DND-41 (cell line): ENCODE measurements around the gene CAVIN2.

Experiments used
- CTCF ChIP-seq: IDR thresholded peaks from 2 replicates; pipeline ENCODE4 v1.5.1; 2012; ENCODE audit warnings: borderline replicate concordance, low read length, moderate library complexity, mild to moderate bottlenecking; ENCODE audit not compliant: poor library complexity, severe bottlenecking; ENCODE audit errors: extremely low read depth
- EZH2 ChIP-seq: IDR thresholded peaks from 3 replicates; pipeline ENCODE4 v1.6.1; 2012; ENCODE audit warnings: borderline replicate concordance, low read depth, mild to moderate bottlenecking, moderate library complexity, low read length, inconsistent platforms; ENCODE audit not compliant: severe bottlenecking

GRCh38 chr2:191789796-191790195, 57.1 kb downstream of the CAVIN2 start:
- TF ChIP-seq CTCF = no peak
- TF ChIP-seq EZH2 = no peak
